Upper lobe of left lung (tissue), 6 donors: ENCODE results near the gene GPAT2. TPM values are rescaled to one million over a fixed set of nuclear protein-coding genes. Genes with fewer than 3 reads are reported as not detected.
"Not testable (repeated sequence)": the region's sequence is repeated elsewhere in the genome, so short reads cannot be mapped to it uniquely, and the experiment has no call there.

ENCODE experiments used
- ATAC-seq, 2 donors: fragments of 200-7000 bp; cut with Tn5 transposase; one replicate each; pipeline ENCODE4 v1.9.1; 2022; ENCODE audit warnings: mild to moderate bottlenecking in 2 of 2, moderate library complexity in 2 of 2; ENCODE audit not compliant: low FRiP score in 2 of 2
- DNase-seq, 2 donors: peaks; one replicate each; pipeline ENCODE4 v3.0.0-alpha.2; 2019 to 2020
- H3K27ac ChIP-seq, 4 donors: fragments of 200-600 bp; sonication (generic); one replicate each; pipeline ENCODE4 v1.5.1; 2016 to 2019
- H3K27me3 ChIP-seq, 4 donors: fragments of 200-600 bp; sonication (generic); one replicate each; pipeline ENCODE4 v1.5.1; 2017 to 2019
- H3K36me3 ChIP-seq, 4 donors: fragments of 200-600 bp; sonication (generic); one replicate each; pipeline ENCODE4 v1.5.1; 2016 to 2019
- H3K4me1 ChIP-seq, 4 donors: fragments of 200-600 bp; sonication (generic); one replicate each; pipeline ENCODE4 v1.5.1; 2018 to 2019
- H3K4me3 ChIP-seq, 4 donors: fragments of 200-600 bp; sonication (generic); one replicate each; pipeline ENCODE4 v1.5.1; 2017 to 2019; ENCODE audit warnings: mild to moderate bottlenecking in 2 of 4, moderate library complexity in 1 of 4
- H3K9me3 ChIP-seq, 4 donors: fragments of 200-600 bp; sonication (generic); one replicate each; pipeline ENCODE4 v1.5.1; 2018 to 2019
- CTCF ChIP-seq, 6 experiments: fragments of 450-650 bp in 4 of 6; fragments of 200-600 bp in 2 of 6; sonication (generic) in 2 of 6; IDR thresholded peaks; one replicate each; pipeline ENCODE4 v1.5.1; 2016 to 2019; ENCODE audit warnings: antibody characterized with exemption in 6 of 6
- WGBS, 2 donors: methylation state at CpG; one replicate each; pipeline ENCODE4 v1.1.5; 2017 to 2018; 5-methylcytosine and 5-hydroxymethylcytosine counted together
- total RNA-seq, 6 donors: library from RNA; depleted of rRNA in 4 of 6; stranded (reverse); fragments of >200 nt in 4 of 6; gene quantifications; one replicate each; pipeline versions ENCODE4 v1.1.0 to v1.2.1, GENCODE V29; 2016 to 2021
- donor health status: DM: no; HTN: no; CAD: no; lungs with moderate emphysema.
- donor health status: DM: no; HTN: yes; CAD: no; lungs with severe emphysema.

GPAT2 gene
- total RNA-seq, 6 donors from 2014 or later: 0.10 to 8.9 (median 3.5) TPM; not detected in 1

GRCh38 chr2:96022701-96023447 lies 11.8 kb downstream of the GPAT2 start:
- WGBS, 2 donors: 67 to 77% methylated on average over 9 to 12 of the region's 19 CpGs
- H3K9me3 ChIP-seq, H3K36me3 ChIP-seq, H3K4me3 ChIP-seq, H3K4me1 ChIP-seq, H3K27ac ChIP-seq, H3K27me3 ChIP-seq: not testable (repeated sequence)
- ATAC-seq (peak; percentile 83 to 90), DNase-seq (peak; percentile 58 to 78)
- peak; percentile 72 to 86 (median 82) for TF ChIP-seq CTCF (IDR thresholded peaks at IDR 0.05)

GRCh38 chr2:96022126-96022525 lies 12.6 kb downstream of the GPAT2 start:
- not testable (repeated sequence) for ATAC-seq, H3K4me3 ChIP-seq, H3K27ac ChIP-seq, H3K4me1 ChIP-seq, H3K27me3 ChIP-seq, H3K9me3 ChIP-seq, H3K36me3 ChIP-seq
- WGBS, 2 donors: 82% methylated on average over 7 of the region's 7 CpGs; no CpG with 5 or more reads in 1 of the 2 donors
- peak in 1 of 2 donors; percentile 6 for DNase-seq

- not testable (repeated sequence) for H3K27ac ChIP-seq, H3K27me3 ChIP-seq, H3K9me3 ChIP-seq, ATAC-seq, H3K36me3 ChIP-seq, H3K4me1 ChIP-seq, H3K4me3 ChIP-seq
- DNase-seq: peak in 1 of 2 donors; percentile 40
- WGBS, 2 donors: 89 to 90% methylated on average over 4 of the region's 4 CpGs
Observed at GRCh38 chr2:96021142-96021541, 13.6 kb downstream of the GPAT2 start.

GRCh38 chr2:96019909-96020590 lies 14.7 kb downstream of the GPAT2 start:
- not testable (repeated sequence) for H3K9me3 ChIP-seq, H3K4me1 ChIP-seq, H3K4me3 ChIP-seq, ATAC-seq, H3K36me3 ChIP-seq, H3K27ac ChIP-seq, DNase-seq, H3K27me3 ChIP-seq
- WGBS, 2 donors: 79 to 81% methylated on average over 3 to 5 of the region's 9 CpGs

- not testable (repeated sequence) for H3K27ac ChIP-seq, H3K4me1 ChIP-seq, DNase-seq, H3K27me3 ChIP-seq, H3K36me3 ChIP-seq, H3K9me3 ChIP-seq, ATAC-seq, H3K4me3 ChIP-seq
- WGBS, 2 donors: 80 to 84% methylated on average over 4 of the region's 4 CpGs
Observed at GRCh38 chr2:96016321-96016720, 18.4 kb downstream of the GPAT2 start.

- not testable (repeated sequence) for H3K27me3 ChIP-seq, H3K4me3 ChIP-seq, DNase-seq, H3K36me3 ChIP-seq, H3K27ac ChIP-seq, H3K4me1 ChIP-seq, ATAC-seq, H3K9me3 ChIP-seq
- WGBS, 2 donors: 73 to 80% methylated on average over 1 of the region's 1 CpG
Observed at GRCh38 chr2:96012792-96013264, 21.9 kb downstream of the GPAT2 start.

- 64 to 78% methylated on average over 6 to 8 of the region's 8 CpGs for WGBS, 2 donors
- H3K4me3 ChIP-seq, H3K9me3 ChIP-seq, H3K27me3 ChIP-seq, H3K4me1 ChIP-seq, H3K27ac ChIP-seq, DNase-seq, H3K36me3 ChIP-seq, ATAC-seq: not testable (repeated sequence)
Observed at GRCh38 chr2:96012086-96012791, 22.5 kb downstream of the GPAT2 start.

GRCh38 chr2:96011129-96011455 lies 23.6 kb downstream of the GPAT2 start:
- peak in 1 of 6 experiments; percentile 9 for TF ChIP-seq CTCF (IDR thresholded peaks at IDR 0.05)
- H3K4me3 ChIP-seq, H3K36me3 ChIP-seq, H3K27me3 ChIP-seq, H3K4me1 ChIP-seq, H3K9me3 ChIP-seq: not testable (repeated sequence)
- 21 to 32% methylated on average over 3 to 4 of the region's 4 CpGs for WGBS, 2 donors
- ATAC-seq (peak; percentile 21 to 47), DNase-seq (peak in 1 of 2 donors; percentile 57)
- peak overlapping the region in 1 of 4 donors; percentile 34 for H3K27ac ChIP-seq
